ENCODE results near the gene CAMTA2. TPM values are rescaled to one million over a fixed set of nuclear protein-coding genes. Genes with fewer than 3 reads are reported as not detected.
"Not testable (repeated sequence)": the region's sequence is repeated elsewhere in the genome, so short reads cannot be mapped to it uniquely, and the experiment has no call there.

The CAMTA2 gene
- total RNA-seq, 1 experiment from 2014 or later, result 2.9 TPM

- peak; percentile 60 for DNase-seq (ENCODE audit: low read depth)
These were observed 55.5 kb downstream of the CAMTA2 start, which contains the start of gene GP1BA for GRCh38 chr17:4931963-4932362. Gene GP1BA, plus strand, starts transcription at chr17:4932277. Its CDS starts 328 bp downstream, at chr17:4932605.

DNA sequence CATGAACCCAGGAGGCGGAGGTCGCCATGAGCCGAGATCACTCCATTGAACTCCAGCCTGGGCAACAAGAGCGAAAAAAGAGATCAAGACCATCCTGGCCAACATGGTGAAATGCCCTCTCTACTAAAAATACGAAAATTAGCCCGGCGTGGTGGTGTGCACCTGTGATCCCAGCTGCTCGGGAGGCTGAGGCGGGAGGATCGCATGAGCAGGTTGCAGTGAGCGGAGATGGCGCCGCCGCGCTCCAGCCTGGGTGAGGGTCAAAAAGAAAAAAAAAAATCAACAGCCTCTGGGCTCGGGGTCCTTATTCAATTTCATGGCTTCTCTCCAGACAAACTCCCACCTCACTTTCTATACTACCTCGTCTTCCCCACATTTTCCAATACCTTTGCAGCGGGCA, 58.6 kb downstream of the CAMTA2 start:
- no peak for DNase-seq (ENCODE audit: low read depth)

GRCh38 chr17:4926577-4927335, 60.7 kb downstream of the CAMTA2 start:
- DNase-seq (ENCODE audit: low read depth), result not testable (repeated sequence)

DNA sequence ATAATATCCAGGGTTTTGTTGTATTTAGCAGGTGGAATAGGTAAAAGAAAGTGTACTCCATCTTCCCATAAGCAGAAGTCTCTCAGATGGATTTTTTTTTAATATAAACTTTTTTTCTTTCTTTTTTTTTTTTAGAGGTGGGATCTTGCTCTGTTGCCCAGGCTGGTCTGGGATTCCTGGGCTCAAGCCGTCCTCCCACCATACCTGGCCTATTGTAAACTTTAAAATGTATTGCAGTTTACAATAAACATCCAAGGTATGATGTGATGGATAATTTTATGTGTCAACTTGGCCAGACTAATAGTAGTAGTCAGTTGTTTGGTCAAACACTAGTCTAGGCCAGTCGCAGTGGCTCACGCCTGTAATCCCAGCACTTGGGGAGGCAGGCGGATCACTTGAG, 66.2 kb downstream of the CAMTA2 start:
- no peak for DNase-seq (ENCODE audit: low read depth)

DNA sequence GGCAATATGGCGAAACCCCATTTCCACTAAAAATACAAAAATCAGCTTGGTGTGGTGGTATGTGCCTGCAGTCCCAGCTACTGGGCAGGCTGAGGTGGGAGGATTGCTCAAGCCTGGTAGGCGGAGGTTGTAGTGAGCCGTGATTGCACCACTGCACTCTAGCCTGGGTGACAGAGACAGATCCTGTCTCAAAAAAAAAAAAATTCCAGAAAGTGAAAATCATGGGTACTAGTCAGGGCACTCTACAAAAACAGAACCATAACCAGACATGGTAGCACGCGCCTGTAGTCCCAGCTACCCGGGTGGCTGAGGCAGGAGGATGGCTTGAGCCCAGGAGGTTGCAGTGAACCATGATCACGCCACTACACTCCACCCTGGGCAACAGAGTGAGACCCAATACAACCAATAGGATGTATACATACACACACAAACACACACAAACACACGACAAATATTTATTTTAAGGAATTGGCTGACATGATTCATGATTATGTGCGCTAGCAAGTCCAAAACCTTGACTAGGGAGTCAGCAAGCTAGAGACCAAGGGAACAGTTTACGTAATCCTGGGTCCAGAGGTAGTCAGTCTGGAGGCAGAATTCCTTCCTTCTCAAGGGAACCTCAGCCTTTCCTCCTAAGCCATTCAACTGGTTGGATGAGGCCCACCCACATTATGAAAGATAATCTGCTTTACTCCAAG, 67.0 kb downstream of the CAMTA2 start:
- DNase-seq (ENCODE audit: low read depth), result no peak

DNA sequence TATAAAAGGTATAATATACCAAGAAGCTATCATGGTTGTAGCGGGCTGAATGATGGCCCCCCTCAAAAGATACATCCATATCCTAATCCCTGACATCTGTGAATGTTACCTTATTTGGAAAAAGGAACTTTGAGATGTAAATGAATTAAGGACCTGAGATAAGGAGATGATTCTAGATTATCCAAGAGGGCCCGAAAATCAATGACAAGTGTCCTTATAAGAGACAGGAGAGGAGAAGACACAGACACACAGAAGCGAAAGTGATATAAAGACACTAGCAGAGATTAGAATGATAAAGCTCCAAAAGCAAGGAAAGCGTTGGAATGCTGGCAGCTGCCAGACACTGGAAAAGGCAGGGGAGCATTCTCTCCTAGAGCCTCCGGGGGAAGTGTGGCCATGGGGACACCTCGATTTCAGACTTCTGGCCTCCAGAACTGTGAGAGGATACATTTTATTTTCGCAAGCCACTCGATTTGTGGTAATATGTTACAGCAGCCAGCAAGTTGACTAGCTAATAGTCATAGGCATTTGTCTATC, 67.9 kb downstream of the CAMTA2 start:
- no peak for DNase-seq (ENCODE audit: low read depth)

Other genes with a start within 250 kb of the CAMTA2 start
- gene ZMYND15, start 247.8 kb downstream of the CAMTA2 start, total RNA-seq (2014; rRNA removed; shearing (Covaris generic)), result not detected in 2 replicates
- 0.12 and 0.29 TPM in 2 replicates for gene CXCL16, start 247.7 kb downstream of the CAMTA2 start, total RNA-seq (2014; rRNA removed; shearing (Covaris generic))
- gene TM4SF5, start 215.8 kb downstream of the CAMTA2 start, total RNA-seq (2014; rRNA removed; shearing (Covaris generic)), result not detected in 2 replicates
- gene VMO1, start 201.3 kb downstream of the CAMTA2 start, total RNA-seq (2014; rRNA removed; shearing (Covaris generic)), result 0.96 and 1.3 TPM in 2 replicates
- gene GLTPD2, start 198.7 kb downstream of the CAMTA2 start, total RNA-seq (2014; rRNA removed; shearing (Covaris generic)), result not detected in 2 replicates
- 319 and 393 TPM in 2 replicates for gene PSMB6, start 191.5 kb downstream of the CAMTA2 start, total RNA-seq (2014; rRNA removed; shearing (Covaris generic))
- gene PLD2, start 180.5 kb downstream of the CAMTA2 start, total RNA-seq (2014; rRNA removed; shearing (Covaris generic)), result 7.0 and 12.1 TPM in 2 replicates
- 11.0 and 11.1 TPM in 2 replicates for gene MINK1, start 154.3 kb downstream of the CAMTA2 start, total RNA-seq (2014; rRNA removed; shearing (Covaris generic))
- gene C17orf107, start 88.1 kb downstream of the CAMTA2 start, total RNA-seq (2014; rRNA removed; shearing (Covaris generic)), result 0.12 and 0.20 TPM in 2 replicates
- gene CHRNE, start 84.6 kb downstream of the CAMTA2 start, total RNA-seq (2014; rRNA removed; shearing (Covaris generic)), result not detected in 2 replicates
- not detected in 2 replicates for gene GP1BA, start 55.4 kb downstream of the CAMTA2 start, total RNA-seq (2014; rRNA removed; shearing (Covaris generic))
- 45.3 and 71.5 TPM in 2 replicates for gene SLC25A11, start 47.6 kb downstream of the CAMTA2 start, total RNA-seq (2014; rRNA removed; shearing (Covaris generic))
- 24.0 and 25.2 TPM in 2 replicates for gene RNF167, start 47.4 kb downstream of the CAMTA2 start, total RNA-seq (2014; rRNA removed; shearing (Covaris generic))
- 894 and 1,372 TPM in 2 replicates for gene PFN1, start 39.1 kb downstream of the CAMTA2 start, total RNA-seq (2014; rRNA removed; shearing (Covaris generic))
- 2.3 and 2.9 TPM in 2 replicates for gene ENO3, start 36.6 kb downstream of the CAMTA2 start, total RNA-seq (2014; rRNA removed; shearing (Covaris generic))
- gene SPAG7, start 19.9 kb downstream of the CAMTA2 start, total RNA-seq (2014; rRNA removed; shearing (Covaris generic)), result 33.2 and 35.9 TPM in 2 replicates
- gene INCA1, start 9.8 kb upstream of the CAMTA2 start, total RNA-seq (2014; rRNA removed; shearing (Covaris generic)), result 0.24 TPM in 1 of 2 replicates, not detected in the other
- gene KIF1C, start 10.3 kb upstream of the CAMTA2 start, total RNA-seq (2014; rRNA removed; shearing (Covaris generic)), result 21.4 and 32.9 TPM in 2 replicates
- gene SLC52A1, start 47.8 kb upstream of the CAMTA2 start, total RNA-seq (2014; rRNA removed; shearing (Covaris generic)), result not detected in 2 replicates
- gene ZFP3, start 90.8 kb upstream of the CAMTA2 start, total RNA-seq (2014; rRNA removed; shearing (Covaris generic)), result 0.36 and 0.39 TPM in 2 replicates
- gene ZNF232, start 124.2 kb upstream of the CAMTA2 start, total RNA-seq (2014; rRNA removed; shearing (Covaris generic)), result 6.0 and 9.6 TPM in 2 replicates
- not detected in 2 replicates for gene USP6, start 128.4 kb upstream of the CAMTA2 start, total RNA-seq (2014; rRNA removed; shearing (Covaris generic))
- gene ZNF594, start 204.2 kb upstream of the CAMTA2 start, total RNA-seq (2014; rRNA removed; shearing (Covaris generic)), result 4.4 and 4.7 TPM in 2 replicates
- gene SCIMP, start 247.2 kb upstream of the CAMTA2 start, total RNA-seq (2014; rRNA removed; shearing (Covaris generic)), result not detected in 2 replicates